Cardiac septum (tissue), 1 donor: ENCODE results near the gene TPSG1. TPM values are rescaled to one million over a fixed set of nuclear protein-coding genes. Genes with fewer than 3 reads are reported as not detected.
"Not testable (repeated sequence)": the region's sequence is repeated elsewhere in the genome, so short reads cannot be mapped to it uniquely, and the experiment has no call there.

Experiments
- DNase-seq: peaks from one replicate; pipeline ENCODE4 v3.0.0-alpha.2; 2020; ENCODE audit warnings: low spot score
- intact Hi-C: fragments of 100-400 bp; cut with DNase I; formaldehyde crosslinking; loops from one replicate; pipeline ENCODE4 v1.14.0; 2022
- total RNA-seq: library from RNA; stranded (reverse); fragmentation: NEBNext Ultra II Directional; extraction: Animal tissue kit (Norgen Biotek cat#: 25700); gene quantifications from one replicate; pipeline ENCODE4 v1.2.1, GENCODE V29; 2021
- donor health status: DM: no; HTN: no; CAD: no.

The TPSG1 gene
- total RNA-seq, 1 donor from 2014 or later, result not detected

DNA sequence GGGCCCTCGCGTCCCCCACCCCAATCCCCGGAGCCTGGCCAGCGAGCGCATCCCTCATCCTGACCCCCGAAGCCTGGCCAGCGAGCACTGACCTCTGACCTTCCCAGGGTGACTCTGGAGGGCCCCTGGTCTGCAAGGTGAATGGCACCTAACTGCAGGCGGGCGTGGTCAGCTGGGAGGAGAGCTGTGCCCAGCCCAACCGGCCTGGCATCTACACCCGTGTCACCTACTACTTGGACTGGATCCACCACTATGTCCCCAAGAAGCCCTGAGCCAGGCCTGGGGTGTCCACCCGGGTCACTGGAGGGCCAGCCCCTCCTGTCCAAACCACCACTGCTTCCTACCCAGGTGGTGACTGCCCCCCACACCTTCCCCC is 33.1 kb upstream of the TPSG1 start:
- DNase-seq, result no peak
- intact Hi-C loops, result no loop called here

DNA sequence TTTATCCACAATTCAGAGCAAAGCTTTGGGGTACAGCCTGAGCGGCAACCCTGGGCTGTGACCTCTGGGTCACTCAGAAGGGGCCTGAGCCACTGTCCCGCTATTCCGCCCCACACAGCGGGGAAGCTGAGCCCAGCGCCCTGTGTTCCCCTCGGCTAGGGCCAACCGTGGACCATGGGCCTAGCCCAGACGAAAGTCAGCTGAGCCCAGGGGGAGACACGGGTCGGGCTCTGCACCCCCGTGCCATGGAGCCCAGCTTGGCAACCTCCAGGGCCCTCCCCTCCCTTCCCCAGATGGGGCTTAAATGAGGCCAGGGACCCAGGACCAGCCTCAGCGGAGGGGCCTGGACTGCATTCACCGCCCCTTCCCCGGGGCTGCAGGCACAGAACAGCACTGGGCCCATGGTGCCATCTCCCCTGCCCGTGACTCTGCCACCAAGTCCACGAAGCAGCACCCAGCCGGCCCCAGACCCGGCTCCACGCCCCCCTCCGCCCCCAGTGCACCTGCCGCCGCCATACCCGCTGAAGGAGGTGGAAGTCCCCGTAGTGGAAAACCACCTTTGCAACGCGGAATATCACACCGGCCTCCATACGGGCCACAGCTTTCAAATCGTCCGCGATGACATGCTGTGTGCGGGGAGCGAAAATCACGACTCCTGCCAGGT is 32.6 kb upstream of the TPSG1 start:
- intact Hi-C loops, result no loop called here

DNA sequence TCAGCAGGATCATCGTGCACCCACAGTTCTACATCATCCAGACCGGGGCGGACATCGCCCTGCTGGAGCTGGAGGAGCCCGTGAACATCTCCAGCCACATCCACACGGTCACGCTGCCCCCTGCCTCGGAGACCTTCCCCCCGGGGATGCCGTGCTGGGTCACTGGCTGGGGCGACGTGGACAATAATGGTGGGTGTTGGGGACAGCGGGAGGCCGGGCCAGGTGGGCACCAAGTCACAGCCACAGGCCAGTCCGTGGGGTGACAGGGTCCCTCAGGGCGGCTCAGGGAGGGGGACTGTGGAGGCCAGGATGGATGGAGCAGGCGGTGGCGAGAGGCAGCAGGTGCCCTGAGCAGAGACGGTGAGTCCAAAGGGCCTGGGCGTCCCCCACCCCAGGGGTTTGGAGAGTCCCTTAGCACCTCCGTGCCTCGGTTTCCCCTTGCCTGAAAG is 31.8 kb upstream of the TPSG1 start:
- intact Hi-C loops, result no loop called here
- DNase-seq, result no peak

More for the DNA sequence above, 32.6 kb upstream of the TPSG1 start:
- no peak for DNase-seq

DNA sequence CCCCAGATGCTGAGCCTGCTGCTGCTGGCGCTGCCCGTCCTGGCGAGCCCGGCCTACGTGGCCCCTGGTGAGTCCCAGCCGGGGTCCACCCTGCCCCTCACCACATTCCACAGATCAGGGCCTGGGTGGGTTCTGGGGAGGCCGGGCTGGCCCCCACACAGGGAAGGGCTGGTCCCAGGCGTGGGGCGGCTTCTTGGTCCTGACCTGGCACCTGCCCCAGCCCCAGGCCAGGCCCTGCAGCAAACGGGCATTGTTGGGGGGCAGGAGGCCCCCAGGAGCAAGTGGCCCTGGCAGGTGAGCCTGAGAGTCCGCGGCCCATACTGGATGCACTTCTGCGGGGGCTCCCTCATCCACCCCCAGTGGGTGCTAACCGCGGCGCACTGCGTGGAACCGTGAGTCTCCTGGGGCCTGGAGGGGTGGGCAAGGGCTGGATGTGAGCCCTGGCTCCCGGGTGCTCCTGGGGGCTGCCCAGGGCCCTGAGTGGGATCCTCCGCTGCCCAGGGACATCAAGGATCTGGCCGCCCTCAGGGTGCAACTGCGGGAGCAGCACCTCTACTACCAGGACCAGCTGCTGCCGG is 31.3 kb upstream of the TPSG1 start:
- intact Hi-C loops, DNase-seq: not testable (repeated sequence)

DNA sequence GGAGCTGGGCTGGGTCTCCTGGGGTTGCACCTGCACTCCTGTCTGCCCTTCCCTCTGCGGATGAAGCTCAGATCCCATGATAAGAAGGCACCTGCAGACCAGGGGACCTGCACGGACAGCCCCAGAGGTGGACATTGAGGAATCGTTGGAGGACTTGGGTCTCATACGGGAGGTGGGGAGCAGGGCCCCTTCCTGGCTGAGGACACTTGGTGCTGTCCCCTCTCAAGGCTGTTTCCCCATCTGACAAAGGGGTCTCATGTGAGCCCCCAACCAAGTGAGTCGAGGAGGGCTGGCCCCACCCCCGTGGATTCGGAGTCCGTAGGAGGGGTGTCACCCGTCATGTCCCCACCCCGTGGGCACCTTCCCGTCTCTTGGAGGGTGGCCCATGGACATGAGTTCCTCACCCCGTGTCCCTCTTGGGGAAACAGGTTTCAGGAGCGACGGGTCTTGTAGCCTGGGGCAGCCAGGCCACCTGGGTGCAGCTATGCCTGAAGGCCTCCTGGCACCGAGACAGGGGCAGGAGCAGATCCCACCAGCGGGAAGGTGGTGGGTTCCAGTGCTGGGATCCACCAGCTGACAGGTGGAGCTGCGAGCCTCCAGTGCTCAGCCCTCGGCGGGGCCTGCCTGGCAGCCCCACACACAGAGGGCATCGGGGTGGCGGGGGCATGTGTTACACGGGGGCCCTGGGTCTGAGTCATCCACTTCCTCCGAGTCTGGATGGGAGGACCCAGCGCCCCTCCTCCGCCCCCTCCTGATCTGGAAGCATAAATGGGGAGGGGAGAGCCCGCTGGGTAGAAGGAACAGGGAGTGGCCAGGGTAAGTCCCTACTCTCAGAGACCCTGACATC is 30.4 kb upstream of the TPSG1 start, which contains the start of gene TPSD1:
Gene TPSD1, plus strand, starts transcription at position 794 of the 847 bp plus-strand sequence. CDS start 212 bp downstream, outside the sequence.
- intact Hi-C loops, DNase-seq: not testable (repeated sequence)

DNA sequence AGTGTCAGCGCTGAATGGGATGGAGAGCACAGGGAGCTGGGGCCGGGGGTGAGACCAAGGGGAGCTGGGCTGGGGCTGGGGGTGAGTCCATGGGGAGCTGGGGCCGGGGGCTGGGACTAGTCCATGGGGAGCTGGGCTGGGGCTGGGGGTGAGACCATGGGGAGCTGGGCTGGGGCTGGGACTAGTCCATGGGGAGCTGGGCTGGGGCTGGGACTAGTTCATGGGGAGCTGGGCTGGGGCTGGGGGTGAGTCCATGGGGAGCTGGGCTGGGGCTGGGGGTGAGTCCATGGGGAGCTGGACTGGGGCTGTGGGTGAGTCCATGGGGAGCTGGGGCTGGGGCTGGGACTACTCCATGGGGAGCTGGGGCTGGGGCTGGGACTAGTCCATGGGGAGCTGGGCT is 29.8 kb upstream of the TPSG1 start:
- intact Hi-C loops, DNase-seq: not testable (repeated sequence)

DNA sequence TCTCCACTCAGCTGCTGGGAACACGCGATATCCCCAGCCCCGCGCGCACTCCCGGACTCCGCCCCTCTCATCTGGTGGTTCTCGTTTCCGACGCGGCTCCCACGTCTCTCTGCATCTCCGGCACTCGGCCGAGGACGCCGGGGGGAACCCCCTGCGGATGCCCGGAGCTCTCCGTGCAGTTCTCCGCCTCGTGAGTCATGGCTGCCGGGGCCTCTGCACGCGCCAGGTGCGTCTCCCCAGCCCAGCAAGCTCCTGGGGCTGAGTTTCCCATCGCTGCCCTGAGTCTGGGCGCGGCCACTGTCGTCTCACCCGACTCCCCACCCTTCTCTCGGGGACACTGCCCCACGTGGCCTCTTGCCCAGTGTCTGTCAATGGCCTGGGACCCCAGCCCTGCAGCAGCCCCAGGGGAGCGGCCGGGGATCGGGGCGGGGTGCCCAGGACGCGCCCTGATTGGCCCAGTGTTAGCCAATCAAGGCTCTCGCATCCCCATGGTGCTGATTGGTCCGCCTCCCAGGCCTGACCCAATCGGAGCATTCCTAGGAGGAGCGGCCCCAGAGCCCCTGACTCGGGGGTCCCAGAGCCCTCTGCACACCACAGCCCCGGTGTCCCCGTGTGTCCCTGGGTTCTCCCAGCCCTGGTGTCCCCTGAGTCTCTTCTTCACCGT is 28.8 kb upstream of the TPSG1 start:
- intact Hi-C loops, DNase-seq: not testable (repeated sequence)

DNA sequence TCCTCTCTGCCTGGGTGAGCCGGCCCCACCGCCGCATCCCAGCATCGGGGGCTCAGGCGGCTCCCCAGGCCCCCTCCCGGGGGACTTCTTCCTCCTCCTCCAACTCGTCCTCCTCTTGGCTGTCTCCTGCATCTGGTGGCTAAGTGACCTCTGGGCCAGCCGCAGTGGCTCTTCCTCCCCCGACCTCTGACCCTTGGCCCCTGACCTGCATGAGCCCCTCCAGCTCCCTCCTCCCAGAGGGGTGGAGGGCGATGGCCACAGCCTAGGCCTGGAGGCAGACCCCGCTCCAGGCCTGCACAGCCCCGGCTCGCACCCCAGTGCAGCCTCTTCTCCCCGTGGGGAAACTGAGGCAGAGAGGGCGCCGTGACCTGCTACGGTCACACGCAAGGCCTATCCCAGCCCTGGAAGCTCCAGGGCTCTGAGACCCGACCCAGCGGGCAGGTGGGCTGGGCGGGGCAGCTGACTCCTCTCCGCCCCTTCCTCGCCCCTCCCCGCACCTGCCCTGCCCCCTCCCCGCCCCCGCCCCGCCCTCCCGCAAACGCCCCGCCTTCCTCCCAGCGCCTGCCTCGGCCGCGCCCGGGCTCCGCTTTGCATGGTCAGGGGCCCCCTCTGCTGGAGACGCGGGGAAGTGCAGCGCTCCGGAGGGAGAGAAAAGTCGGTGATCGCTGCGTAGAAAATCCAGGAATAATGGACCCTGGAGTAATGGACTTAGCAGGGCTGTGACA is 24.1 kb upstream of the TPSG1 start:
- intact Hi-C loops, DNase-seq: not testable (repeated sequence)

DNA sequence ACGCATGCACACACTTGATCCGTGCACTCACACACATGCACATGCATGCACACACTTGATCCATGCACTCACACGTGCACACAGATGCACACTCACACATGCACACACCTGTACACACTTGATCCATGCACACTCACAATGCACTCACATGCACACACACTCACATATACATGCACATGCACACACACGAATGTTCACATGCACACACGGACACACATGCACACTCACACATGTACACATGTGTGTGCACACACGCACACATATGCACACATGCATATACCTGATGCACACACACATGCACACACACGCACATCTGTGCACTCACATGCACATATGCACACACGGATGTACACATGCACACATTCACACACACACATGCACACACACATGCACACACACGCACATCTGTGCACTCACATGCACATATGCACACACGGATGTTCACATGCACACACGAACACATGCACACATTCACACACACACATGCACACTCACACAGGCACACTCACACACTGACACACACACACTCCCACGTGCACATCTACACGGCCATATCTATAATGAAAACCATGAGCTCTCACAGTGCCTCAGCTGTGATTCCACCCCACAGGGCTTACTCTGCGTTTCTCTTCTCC is 23.0 kb upstream of the TPSG1 start:
- DNase-seq, intact Hi-C loops: not testable (repeated sequence)

DNA sequence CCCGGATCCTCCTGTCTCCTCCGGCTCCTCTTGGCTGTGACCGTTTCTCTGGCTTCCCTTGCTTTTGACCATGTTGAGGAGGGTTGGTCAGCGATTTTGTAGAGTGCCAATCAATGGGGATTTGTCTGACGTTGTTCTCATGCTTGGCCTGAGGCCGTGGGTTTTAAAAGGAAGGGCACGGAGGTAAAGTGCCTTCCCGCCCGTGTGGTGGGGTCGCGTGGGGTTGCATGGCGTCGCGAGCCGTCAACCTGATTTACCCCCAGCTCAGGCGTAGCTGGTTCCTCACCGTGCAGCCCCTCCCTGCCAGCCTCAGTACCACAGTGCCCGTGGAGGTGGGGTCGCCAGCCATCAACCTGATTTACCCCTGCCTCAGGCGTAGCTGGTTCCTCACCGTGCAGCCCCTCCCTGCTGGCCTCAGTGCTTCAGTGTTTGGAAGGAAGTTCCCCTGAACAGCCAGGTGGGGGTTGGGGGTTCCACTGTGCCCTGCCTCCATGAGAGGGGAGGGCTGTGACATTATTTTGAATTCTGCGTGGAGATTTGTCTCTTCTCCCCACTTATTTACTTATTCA is 20.5 kb upstream of the TPSG1 start:
- intact Hi-C loops, result no loop called here
- DNase-seq, result no peak

DNA sequence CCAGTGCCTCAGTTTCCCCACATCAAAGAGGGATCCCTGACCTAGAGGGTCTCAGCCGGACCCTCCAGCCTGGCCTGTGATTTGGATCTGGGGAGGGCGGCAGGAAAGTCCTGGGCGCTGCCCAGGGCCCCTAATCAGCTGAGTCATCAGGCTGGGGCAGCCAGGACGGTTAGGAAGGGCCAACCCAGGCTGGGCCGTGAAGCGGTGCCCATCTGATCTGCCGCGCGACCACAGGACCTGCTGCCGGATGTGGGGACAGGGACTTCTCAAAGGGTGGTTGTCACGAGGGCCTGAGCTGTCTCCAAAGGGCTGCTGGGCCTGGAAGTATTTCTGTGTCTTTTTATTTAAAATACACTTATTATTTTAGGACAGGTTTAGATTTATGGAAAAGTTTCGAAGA is 19.8 kb upstream of the TPSG1 start:
- intact Hi-C loops, result no loop called here
- no peak for DNase-seq

DNA sequence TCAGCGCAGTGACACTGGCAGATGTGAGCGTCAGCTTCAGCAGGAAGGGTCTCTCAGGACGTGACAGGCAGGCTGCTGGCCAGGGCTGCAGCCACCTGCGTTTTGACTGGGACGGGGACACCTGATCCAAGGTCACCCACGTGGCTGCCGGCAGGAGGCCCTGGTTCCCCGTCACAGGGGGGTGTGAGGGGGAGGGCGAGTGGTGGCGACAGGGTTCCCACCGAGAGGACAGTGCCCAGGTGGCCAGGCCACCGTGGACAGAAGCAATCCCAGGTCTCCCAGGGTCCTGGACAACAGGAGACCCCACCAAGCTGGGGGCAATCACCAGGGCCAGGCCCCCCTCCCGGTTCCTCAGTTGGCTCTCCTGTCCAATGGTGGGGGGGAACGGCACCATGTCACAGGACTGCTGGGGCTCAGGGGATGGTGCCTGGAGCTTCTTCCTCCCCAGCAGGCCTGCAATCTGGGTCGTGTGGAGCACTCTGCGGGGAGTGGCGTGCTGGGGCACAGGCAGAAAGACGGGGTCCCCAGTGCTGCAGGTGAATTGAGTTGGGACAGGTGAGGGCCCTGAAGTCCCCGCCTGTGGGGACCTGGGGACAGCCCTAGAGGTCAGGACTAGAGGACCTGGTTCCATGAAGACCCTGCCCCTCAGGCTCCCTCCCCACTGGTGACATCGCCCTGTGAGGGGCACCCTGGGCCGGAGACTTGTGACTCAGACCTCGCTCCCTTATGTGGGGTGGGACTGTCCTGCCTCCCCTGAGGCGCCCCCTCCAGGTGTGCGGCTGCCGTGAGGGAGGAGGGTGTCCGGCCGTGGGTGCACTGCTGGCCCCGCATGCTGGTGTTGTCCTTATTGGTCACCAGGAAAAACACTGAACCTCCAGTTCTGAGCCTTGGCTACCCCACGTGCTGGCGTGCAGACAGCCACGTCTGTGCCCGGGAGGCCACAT is 19.1 kb upstream of the TPSG1 start:
- DNase-seq, result not testable (repeated sequence)

DNA sequence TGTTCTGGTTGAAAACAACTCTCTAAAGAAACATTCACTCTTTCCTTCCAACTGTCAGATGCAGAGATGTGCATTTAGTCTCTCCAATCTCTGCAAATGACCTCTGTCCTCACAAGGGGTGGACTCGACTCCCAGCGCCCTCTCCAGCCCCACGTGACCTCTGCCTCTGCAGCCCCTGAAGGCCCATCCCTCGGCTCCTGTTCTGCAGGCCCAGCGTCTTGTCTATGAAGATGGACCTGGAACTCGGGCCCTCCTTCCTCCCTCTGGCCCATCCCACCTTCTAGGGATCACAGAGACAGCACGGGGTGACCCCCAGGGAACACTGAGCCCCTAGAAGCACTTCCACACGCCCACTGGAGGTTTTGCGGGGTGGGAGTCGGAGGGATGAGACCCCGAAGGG is 18.3 kb upstream of the TPSG1 start:
- DNase-seq, intact Hi-C loops: not testable (repeated sequence)

More for the DNA sequence above, 19.1 kb upstream of the TPSG1 start:
- intact Hi-C loops, result not testable (repeated sequence)

DNA sequence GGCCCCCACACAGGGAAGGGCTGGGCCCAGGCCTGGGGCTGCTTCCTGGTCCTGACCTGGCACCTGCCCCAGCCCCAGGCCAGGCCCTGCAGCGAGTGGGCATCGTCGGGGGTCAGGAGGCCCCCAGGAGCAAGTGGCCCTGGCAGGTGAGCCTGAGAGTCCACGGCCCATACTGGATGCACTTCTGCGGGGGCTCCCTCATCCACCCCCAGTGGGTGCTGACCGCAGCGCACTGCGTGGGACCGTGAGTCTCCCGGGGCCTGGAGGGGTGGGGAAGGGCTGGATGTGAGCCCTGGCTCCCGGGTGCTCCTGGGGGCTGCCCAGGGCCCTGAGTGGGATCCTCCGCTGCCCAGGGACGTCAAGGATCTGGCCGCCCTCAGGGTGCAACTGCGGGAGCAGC is 16.0 kb upstream of the TPSG1 start:
- intact Hi-C loops, DNase-seq: not testable (repeated sequence)

DNA sequence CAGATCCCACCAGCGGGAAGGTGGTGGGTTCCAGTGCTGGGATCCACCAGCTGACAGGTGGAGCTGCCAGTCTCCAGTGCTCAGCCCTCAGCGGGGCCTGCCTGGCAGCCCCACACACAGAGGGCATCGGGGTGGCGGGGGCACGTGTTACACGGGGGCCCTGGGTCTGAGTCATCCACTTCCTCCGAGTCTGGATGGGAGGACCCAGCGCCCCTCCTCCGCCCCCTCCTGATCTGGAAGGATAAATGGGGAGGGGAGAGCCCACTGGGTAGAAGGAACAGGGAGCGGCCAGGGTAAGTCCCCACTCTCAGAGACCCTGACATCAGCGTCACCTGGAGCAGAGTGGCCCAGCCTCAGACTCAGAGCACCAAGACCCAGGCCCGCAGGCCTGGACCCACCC is 15.4 kb upstream of the TPSG1 start, which contains the start of gene TPSAB1:
Gene TPSAB1, plus strand, starts transcription at position 270 of the 400 bp plus-strand sequence. CDS start 234 bp downstream, outside the sequence.
- intact Hi-C loops, DNase-seq: not testable (repeated sequence)

DNA sequence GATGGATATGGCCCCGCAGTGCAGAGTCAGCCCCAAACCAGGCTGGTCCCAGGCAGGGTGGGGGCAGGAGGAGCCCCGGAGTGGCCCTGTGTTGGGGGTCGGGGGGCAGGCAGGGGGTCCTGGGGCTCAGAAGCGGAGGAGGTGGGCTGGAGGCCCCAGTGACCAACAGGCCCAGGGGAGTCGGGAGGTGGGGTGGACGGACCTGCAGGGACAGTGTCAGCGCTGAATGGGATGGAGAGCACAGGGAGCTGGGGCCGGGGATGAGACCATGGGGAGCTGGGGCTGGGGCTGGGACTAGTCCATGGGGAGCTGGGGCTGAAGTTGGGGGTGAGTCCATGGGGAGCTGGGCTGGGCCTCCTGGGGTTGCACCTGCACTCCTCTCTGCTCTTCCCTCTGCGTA is 14.5 kb upstream of the TPSG1 start:
- DNase-seq, intact Hi-C loops: not testable (repeated sequence)

DNA sequence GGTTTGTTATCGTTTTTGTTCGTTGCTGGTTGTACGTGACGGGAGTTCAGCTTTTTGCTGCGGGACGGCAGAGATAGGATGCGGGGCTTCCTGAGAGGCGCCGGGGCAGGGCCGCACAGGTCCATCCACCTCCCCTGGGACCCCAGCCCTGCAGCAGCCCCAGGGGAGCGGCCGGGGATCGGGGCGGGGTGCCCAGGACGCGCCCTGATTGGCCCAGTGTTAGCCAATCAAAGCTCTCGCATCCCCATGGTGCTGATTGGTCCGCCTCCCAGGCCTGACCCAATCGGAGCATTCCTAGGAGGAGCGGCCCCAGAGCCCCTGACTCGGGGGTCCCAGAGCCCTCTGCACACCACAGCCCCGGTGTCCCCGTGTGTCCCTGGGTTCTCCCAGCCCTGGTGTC is 13.8 kb upstream of the TPSG1 start:
- not testable (repeated sequence) for DNase-seq

More for the DNA sequence above, 13.8 kb upstream of the TPSG1 start:
- intact Hi-C loops, result not testable (repeated sequence)
